ENCODE data around the gene SIRPG.

SIRPG gene

GRCh38 chr20:1635291-1635979, 22.1 kb downstream of the SIRPG start:
- Mint-ChIP-seq H3K27ac (no peak overlapping the region), H3K4me3 (no peak overlapping the region), H3K27me3 (no peaks in the 10 kb centered on the region), H3K36me3 (ENCODE audit: low read depth) (peaks cover 19% of the 10 kb centered on the region), H3K4me1 (ENCODE audit: low read depth) (peaks cover 53% of the 10 kb centered on the region), H3K9me3 (peaks cover 6% of the 10 kb centered on the region)

- Mint-ChIP-seq H3K36me3 (ENCODE audit: low read depth) (peaks cover 35% of the 10 kb centered on the region), H3K9me3 (no peaks in the 10 kb centered on the region), H3K27ac (peak overlapping the region; percentile 78), H3K27me3 (no peaks in the 10 kb centered on the region), H3K4me1 (ENCODE audit: low read depth) (peaks cover 69% of the 10 kb centered on the region), H3K4me3 (no peak overlapping the region)
These were observed 24.0 kb downstream of the SIRPG start for GRCh38 chr20:1633535-1633934.

GRCh38 chr20:1632178-1632577, 25.4 kb downstream of the SIRPG start:
- Mint-ChIP-seq H3K27me3 (no peaks in the 10 kb centered on the region), H3K4me1 (ENCODE audit: low read depth) (peaks cover 73% of the 10 kb centered on the region), H3K36me3 (ENCODE audit: low read depth) (peaks cover 45% of the 10 kb centered on the region), H3K9me3 (no peaks in the 10 kb centered on the region), H3K4me3 (peak overlapping the region; percentile 33), H3K27ac (peak overlapping the region; percentile 69)

- Mint-ChIP-seq H3K36me3 (ENCODE audit: low read depth) (peaks cover 45% of the 10 kb centered on the region), H3K4me1 (ENCODE audit: low read depth) (peaks cover 73% of the 10 kb centered on the region), H3K27ac (peak overlapping the region; percentile 69), H3K9me3 (no peaks in the 10 kb centered on the region), H3K4me3 (peak overlapping the region; percentile 33), H3K27me3 (no peaks in the 10 kb centered on the region)
These were observed 26.0 kb downstream of the SIRPG start for GRCh38 chr20:1631309-1632151.

GRCh38 chr20:1630186-1630585, 27.4 kb downstream of the SIRPG start:
- H3K9me3 Mint-ChIP-seq, result no peaks in the 10 kb centered on the region
- H3K4me1 Mint-ChIP-seq (ENCODE audit: low read depth), result peaks cover 83% of the 10 kb centered on the region
- peaks cover 40% of the 10 kb centered on the region for H3K36me3 Mint-ChIP-seq (ENCODE audit: low read depth)
- no peak overlapping the region for H3K4me3 Mint-ChIP-seq
- no peaks in the 10 kb centered on the region for H3K27me3 Mint-ChIP-seq
- H3K27ac Mint-ChIP-seq, result no peak overlapping the region

- Mint-ChIP-seq H3K4me1 (ENCODE audit: low read depth) (peaks cover 92% of the 10 kb centered on the region), H3K4me3 (no peak overlapping the region), H3K27ac (peak overlapping the region; percentile 76), H3K36me3 (ENCODE audit: low read depth) (peaks cover 37% of the 10 kb centered on the region), H3K9me3 (no peaks in the 10 kb centered on the region), H3K27me3 (no peaks in the 10 kb centered on the region)
These were observed 28.3 kb downstream of the SIRPG start for GRCh38 chr20:1629321-1629720.

- H3K9me3 Mint-ChIP-seq, result no peaks in the 10 kb centered on the region
- H3K27ac Mint-ChIP-seq, result peak overlapping the region; percentile 10
- H3K36me3 Mint-ChIP-seq (ENCODE audit: low read depth), result peaks cover 32% of the 10 kb centered on the region
- H3K27me3 Mint-ChIP-seq, result no peaks in the 10 kb centered on the region
- H3K4me1 Mint-ChIP-seq (ENCODE audit: low read depth), result peaks cover 95% of the 10 kb centered on the region
- H3K4me3 Mint-ChIP-seq, result no peak overlapping the region
These were observed 29.0 kb downstream of the SIRPG start for GRCh38 chr20:1628621-1629020.

GRCh38 chr20:1627200-1627550, 30.4 kb downstream of the SIRPG start:
- H3K36me3 Mint-ChIP-seq (ENCODE audit: low read depth), result peaks cover 29% of the 10 kb centered on the region

GRCh38 chr20:1626528-1627199, 30.9 kb downstream of the SIRPG start:
- H3K36me3 Mint-ChIP-seq (ENCODE audit: low read depth), result peaks cover 29% of the 10 kb centered on the region
- peaks cover 95% of the 10 kb centered on the region for H3K4me1 Mint-ChIP-seq (ENCODE audit: low read depth)
- H3K4me3 Mint-ChIP-seq, result peak overlapping the region; percentile 15
- no peaks in the 10 kb centered on the region for H3K27me3 Mint-ChIP-seq
- peak overlapping the region; percentile 93 for H3K27ac Mint-ChIP-seq
- H3K9me3 Mint-ChIP-seq, result no peaks in the 10 kb centered on the region

More at GRCh38 chr20:1627200-1627550, 30.4 kb downstream of the SIRPG start:
- H3K4me3 Mint-ChIP-seq, result no peak overlapping the region
- no peaks in the 10 kb centered on the region for H3K27me3 Mint-ChIP-seq
- H3K27ac Mint-ChIP-seq, result peak overlapping the region; percentile 93
- H3K4me1 Mint-ChIP-seq (ENCODE audit: low read depth), result peaks cover 95% of the 10 kb centered on the region
- H3K9me3 Mint-ChIP-seq, result no peaks in the 10 kb centered on the region

GRCh38 chr20:1625083-1625690, 32.4 kb downstream of the SIRPG start:
- no peaks in the 10 kb centered on the region for H3K9me3 Mint-ChIP-seq
- peak overlapping the region; percentile 93 for H3K27ac Mint-ChIP-seq
- peaks cover 26% of the 10 kb centered on the region for H3K36me3 Mint-ChIP-seq (ENCODE audit: low read depth)
- H3K27me3 Mint-ChIP-seq, result no peaks in the 10 kb centered on the region
- peaks cover 98% of the 10 kb centered on the region for H3K4me1 Mint-ChIP-seq (ENCODE audit: low read depth)
- H3K4me3 Mint-ChIP-seq, result peak overlapping the region; percentile 52

- H3K4me3 Mint-ChIP-seq, result no peak overlapping the region
- peaks cover 98% of the 10 kb centered on the region for H3K4me1 Mint-ChIP-seq (ENCODE audit: low read depth)
- H3K27ac Mint-ChIP-seq, result peak overlapping the region; percentile 93
These were observed 33.9 kb downstream of the SIRPG start for GRCh38 chr20:1623501-1624205.

GRCh38 chr20:1622450-1622849, 35.1 kb downstream of the SIRPG start:
- peak overlapping the region; percentile 82 for H3K27ac Mint-ChIP-seq
- H3K36me3 Mint-ChIP-seq (ENCODE audit: low read depth), result peaks cover 10% of the 10 kb centered on the region
- H3K27me3 Mint-ChIP-seq, result no peaks in the 10 kb centered on the region
- H3K9me3 Mint-ChIP-seq, result peaks cover 4% of the 10 kb centered on the region
- H3K4me3 Mint-ChIP-seq, result peak overlapping the region; percentile 4
- peaks cover 91% of the 10 kb centered on the region for H3K4me1 Mint-ChIP-seq (ENCODE audit: low read depth)

More at GRCh38 chr20:1623501-1624205, 33.9 kb downstream of the SIRPG start:
- H3K27me3 Mint-ChIP-seq, result no peaks in the 10 kb centered on the region
- H3K36me3 Mint-ChIP-seq (ENCODE audit: low read depth), result peaks cover 18% of the 10 kb centered on the region
- peaks cover 4% of the 10 kb centered on the region for H3K9me3 Mint-ChIP-seq

- H3K4me3 Mint-ChIP-seq, result no peak overlapping the region
- peaks cover 90% of the 10 kb centered on the region for H3K4me1 Mint-ChIP-seq (ENCODE audit: low read depth)
- no peaks in the 10 kb centered on the region for H3K27me3 Mint-ChIP-seq
- peaks cover 8% of the 10 kb centered on the region for H3K36me3 Mint-ChIP-seq (ENCODE audit: low read depth)
- peaks cover 4% of the 10 kb centered on the region for H3K9me3 Mint-ChIP-seq
- H3K27ac Mint-ChIP-seq, result peak overlapping the region; percentile 73
These were observed 36.3 kb downstream of the SIRPG start for GRCh38 chr20:1621316-1621715.

GRCh38 chr20:1619861-1620444, 37.6 kb downstream of the SIRPG start, which contains the start of gene SIRPB1:
Gene SIRPB1 (minus strand): TSS chr20:1620009. CDS start chr20:1619944, 65 bp downstream.
- Mint-ChIP-seq H3K4me3 (peak within 1 kb of the TSS; percentile 49), H3K27me3 (no peaks in the 10 kb centered on the region), H3K9me3 (peaks cover 4% of the 10 kb centered on the region), H3K4me1 (ENCODE audit: low read depth) (peaks cover 78% of the 10 kb centered on the region), H3K27ac (peak within 1 kb of the TSS; percentile 69), H3K36me3 (ENCODE audit: low read depth) (peaks cover 8% of the 10 kb centered on the region)
